Activated CD4-positive, CD25-positive, alpha-beta regulatory T cell (primary cell): Measurements from ENCODE around the gene ZNF441.
"Not testable (repeated sequence)": the region's sequence is repeated elsewhere in the genome, so short reads cannot be mapped to it uniquely, and the experiment has no call there.

Experiments
- DNase-seq, 4 experiments: peaks; one replicate each; lab custom pipeline; 2025; lab: John Stamatoyannopoulos, UW

The ZNF441 gene

GRCh38 chr19:11780431-11781020, 13.7 kb downstream of the ZNF441 start:
- DNase-seq: no peak

- no peak for DNase-seq
Observed at GRCh38 chr19:11781295-11782057, 14.7 kb downstream of the ZNF441 start.

- no peak for DNase-seq
Observed at GRCh38 chr19:11783767-11784166, 17.0 kb downstream of the ZNF441 start.

GRCh38 chr19:11784356-11784755, 17.6 kb downstream of the ZNF441 start:
- DNase-seq: no peak

- no peak for DNase-seq
Observed at GRCh38 chr19:11787536-11787935, 20.7 kb downstream of the ZNF441 start.

- no peak for DNase-seq
Observed at GRCh38 chr19:11792942-11793341, 26.1 kb downstream of the ZNF441 start.

GRCh38 chr19:11797491-11797890, 30.7 kb downstream of the ZNF441 start:
- peak; percentile 43 to 62 (median 46) for DNase-seq

- peak; percentile 60 to 70 (median 68) for DNase-seq
Observed at GRCh38 chr19:11798391-11799330, 31.9 kb downstream of the ZNF441 start, which contains the start of gene ZNF491. ZNF491 (plus strand) TSS chr19:11798523; CDS start chr19:11805954, 7,431 bp downstream.

- DNase-seq: no peak
Observed at GRCh38 chr19:11806354-11807098, 39.7 kb downstream of the ZNF441 start.

GRCh38 chr19:11807099-11807380, 40.2 kb downstream of the ZNF441 start:
- no peak for DNase-seq

- DNase-seq: no peak
Observed at GRCh38 chr19:11813703-11814028, 46.9 kb downstream of the ZNF441 start.

GRCh38 chr19:11814029-11814699, 47.4 kb downstream of the ZNF441 start, which contains the start of gene ZNF440:
ZNF440 (plus strand) TSS chr19:11814273; CDS start chr19:11814448, 175 bp downstream.
- DNase-seq: peak; percentile 67 to 77 (median 68)

- no peak for DNase-seq
Observed at GRCh38 chr19:11814700-11815035, 47.9 kb downstream of the ZNF441 start.

GRCh38 chr19:11821474-11822109, 54.8 kb downstream of the ZNF441 start:
- no peak for DNase-seq

GRCh38 chr19:11828957-11829876, 62.4 kb downstream of the ZNF441 start:
- not testable (repeated sequence) for DNase-seq

GRCh38 chr19:11832253-11832912, 65.6 kb downstream of the ZNF441 start:
- DNase-seq: no peak

GRCh38 chr19:11833541-11833940, 66.7 kb downstream of the ZNF441 start:
- DNase-seq: no peak
